Natural killer cell (primary cell): ENCODE results near the gene GPR63. TPM values are rescaled to one million over a fixed set of nuclear protein-coding genes. Genes with fewer than 3 reads are reported as not detected.

Source experiments
- ATAC-seq, 3 donors: fragments of 150-1000 bp in 2 of 3; fragments of 200-7000 bp in 1 of 3; cut with Tn5 transposase; 1 replicate in 1 of 3; 2 replicates in 2 of 3; pipeline ENCODE4 v1.10.0; 2021; ENCODE audit warnings: mild to moderate bottlenecking in 2 of 3, moderate library complexity in 2 of 3
- DNase-seq, 2 donors: peaks; one replicate each; pipeline versions ENCODE4 v3.0.0 to v3.0.0-alpha.2; 2013 to 2021; ENCODE audit warnings: mixed read lengths in 1 of 2
- H3K27ac ChIP-seq: one replicate; pipeline ENCODE4 v1.5.1; 2013; ENCODE audit warnings: mild to moderate bottlenecking, low read length
- H3K27me3 ChIP-seq: one replicate; pipeline ENCODE4 v1.6.1; 2013; ENCODE audit warnings: low read length; ENCODE audit not compliant: control insufficient read depth, insufficient read depth
- H3K36me3 ChIP-seq: one replicate; pipeline ENCODE4 v1.6.1; 2013; ENCODE audit warnings: low read length; ENCODE audit not compliant: control insufficient read depth, insufficient read depth
- H3K4me1 ChIP-seq: one replicate; pipeline ENCODE4 v1.6.1; 2013; ENCODE audit warnings: low read length; ENCODE audit not compliant: control insufficient read depth, insufficient read depth
- H3K4me3 ChIP-seq: one replicate; pipeline ENCODE4 v1.5.1; 2013; ENCODE audit warnings: low read length
- H3K9me3 ChIP-seq: one replicate; pipeline ENCODE4 v1.6.1; 2013; ENCODE audit warnings: low read length; ENCODE audit not compliant: control insufficient read depth, insufficient read depth
- H3K27ac Mint-ChIP-seq, 2 donors: one replicate each; pipeline ENCODE4 v1.8.0; 2022; ENCODE audit warnings: mild to moderate bottlenecking in 2 of 2, mixed read lengths in 2 of 2, moderate library complexity in 1 of 2
- H3K27me3 Mint-ChIP-seq, 2 donors: one replicate each; pipeline ENCODE4 v1.8.0; 2022; ENCODE audit warnings: low read depth in 2 of 2, mixed read lengths in 2 of 2
- H3K36me3 Mint-ChIP-seq: one replicate; pipeline ENCODE4 v1.8.0; 2022; ENCODE audit warnings: mixed read lengths
- H3K4me1 Mint-ChIP-seq, 2 donors: one replicate each; pipeline ENCODE4 v1.8.0; 2022; ENCODE audit warnings: mixed read lengths in 2 of 2
- H3K4me3 Mint-ChIP-seq: one replicate; pipeline ENCODE4 v1.8.0; 2022; ENCODE audit warnings: mild to moderate bottlenecking, moderate library complexity, mixed read lengths
- H3K9me3 Mint-ChIP-seq, 2 donors: one replicate each; pipeline ENCODE4 v1.8.0; 2022; ENCODE audit warnings: mixed read lengths in 2 of 2
- WGBS: methylation state at CpG from one replicate; pipeline ENCODE4 v1.1.7; 2013; ENCODE audit warnings: missing lambda C conversion rate; ENCODE audit not compliant: insufficient coverage; 5-methylcytosine and 5-hydroxymethylcytosine counted together
- intact Hi-C: fragments of 100-400 bp; cut with micrococcal nuclease; formaldehyde crosslinking; loops from one replicate; pipeline ENCODE4 v1.14.2; 2022
- total RNA-seq, 4 donors: library from RNA; stranded (reverse); fragments of 120-200 nt in 1 of 4; gene quantifications; one replicate each; pipeline versions ENCODE4 v1.2.3 to v1.2.4, GENCODE V29; 2013 to 2022
- TF ChIP-seq, protein P1 (sequence below): fragments of 200-600 bp; IDR thresholded peaks from one replicate; pipeline ENCODE4 v1.8.0; 2022; ENCODE audit warnings: antibody characterized with exemption

The GPR63 gene
- total RNA-seq, 3 donors from 2014 or later (not counting 1 experiment from before 2014, with no cell fraction given), result 0.07 to 0.31 (median 0.08) TPM

DNA sequence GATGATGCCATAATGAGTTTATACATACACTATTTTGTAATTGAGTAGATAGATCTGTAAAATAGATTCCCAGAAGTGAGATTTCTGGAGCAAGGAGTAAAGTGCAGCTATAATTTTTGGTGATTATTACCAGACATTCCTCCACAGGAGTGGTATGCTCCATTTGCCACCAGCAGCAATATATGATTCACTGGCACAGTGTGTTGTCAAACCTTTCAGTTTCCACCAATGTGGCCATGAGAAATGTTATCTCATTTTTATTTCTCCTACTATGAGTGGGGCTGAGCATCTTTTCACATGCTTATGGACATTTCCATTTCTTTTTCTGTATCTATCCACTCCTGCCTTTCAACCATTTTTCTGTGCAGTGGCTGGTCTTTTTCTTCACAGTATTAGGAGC is 70.5 kb downstream of the GPR63 start:
- TF ChIP-seq, protein P1, sequence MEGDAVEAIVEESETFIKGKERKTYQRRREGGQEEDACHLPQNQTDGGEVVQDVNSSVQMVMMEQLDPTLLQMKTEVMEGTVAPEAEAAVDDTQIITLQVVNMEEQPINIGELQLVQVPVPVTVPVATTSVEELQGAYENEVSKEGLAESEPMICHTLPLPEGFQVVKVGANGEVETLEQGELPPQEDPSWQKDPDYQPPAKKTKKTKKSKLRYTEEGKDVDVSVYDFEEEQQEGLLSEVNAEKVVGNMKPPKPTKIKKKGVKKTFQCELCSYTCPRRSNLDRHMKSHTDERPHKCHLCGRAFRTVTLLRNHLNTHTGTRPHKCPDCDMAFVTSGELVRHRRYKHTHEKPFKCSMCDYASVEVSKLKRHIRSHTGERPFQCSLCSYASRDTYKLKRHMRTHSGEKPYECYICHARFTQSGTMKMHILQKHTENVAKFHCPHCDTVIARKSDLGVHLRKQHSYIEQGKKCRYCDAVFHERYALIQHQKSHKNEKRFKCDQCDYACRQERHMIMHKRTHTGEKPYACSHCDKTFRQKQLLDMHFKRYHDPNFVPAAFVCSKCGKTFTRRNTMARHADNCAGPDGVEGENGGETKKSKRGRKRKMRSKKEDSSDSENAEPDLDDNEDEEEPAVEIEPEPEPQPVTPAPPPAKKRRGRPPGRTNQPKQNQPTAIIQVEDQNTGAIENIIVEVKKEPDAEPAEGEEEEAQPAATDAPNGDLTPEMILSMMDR, result no peak

DNA sequence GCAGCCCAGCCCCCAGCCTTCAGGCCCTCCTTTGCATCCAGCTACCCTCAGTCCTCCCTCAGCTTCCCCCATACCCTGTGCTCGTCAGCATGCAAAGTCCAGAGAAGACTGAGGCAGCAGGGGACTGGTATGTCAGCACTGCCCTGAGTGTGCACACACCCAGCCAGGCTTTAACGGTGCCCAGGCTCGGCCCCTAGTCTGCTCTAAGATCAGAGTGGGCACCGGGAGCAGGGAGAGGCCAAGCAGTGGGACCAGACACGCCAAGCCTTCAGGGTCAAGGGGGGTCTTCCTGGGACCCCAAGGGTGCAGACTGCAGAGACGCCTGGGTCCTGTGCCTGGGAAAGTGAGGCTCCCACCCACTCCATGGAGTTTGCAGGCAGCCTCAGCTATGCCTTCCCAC is 74.7 kb downstream of the GPR63 start:
- no peak overlapping the region for H3K27ac Mint-ChIP-seq
- TF ChIP-seq, protein P1, result no peak
- DNase-seq, result no peak
- no peaks in the 10 kb centered on the region for H3K36me3 Mint-ChIP-seq
- Histone ChIP-seq H3K27me3 (no peaks in the 10 kb centered on the region), H3K9me3 (no peaks in the 10 kb centered on the region), H3K4me1 (no peaks in the 10 kb centered on the region), H3K4me3 (no peak overlapping the region), H3K27ac (no peak overlapping the region), H3K36me3 (no peaks in the 10 kb centered on the region)
- 79% methylated on average over 6 of the region's 6 CpGs for WGBS
- intact Hi-C loops, result no loop called here
- H3K9me3 Mint-ChIP-seq, result no peaks in the 10 kb centered on the region
- ATAC-seq, result no peak
- H3K27me3 Mint-ChIP-seq, result peaks cover 0 to 2% of the 10 kb centered on the region in 2 donors
- no peak overlapping the region for H3K4me3 Mint-ChIP-seq
- no peaks in the 10 kb centered on the region for H3K4me1 Mint-ChIP-seq

More for the DNA sequence above, 70.5 kb downstream of the GPR63 start:
- no peak overlapping the region for H3K4me3 ChIP-seq
- no peak overlapping the region for H3K27ac Mint-ChIP-seq
- no peaks in the 10 kb centered on the region for H3K27me3 ChIP-seq
- no peaks in the 10 kb centered on the region for H3K36me3 Mint-ChIP-seq
- no peaks in the 10 kb centered on the region for H3K4me1 Mint-ChIP-seq
- H3K4me1 ChIP-seq, result no peaks in the 10 kb centered on the region
- H3K27me3 Mint-ChIP-seq, result no peaks in the 10 kb centered on the region
- DNase-seq, result no peak
- no peak overlapping the region for H3K4me3 Mint-ChIP-seq
- H3K36me3 ChIP-seq, result no peaks in the 10 kb centered on the region
- H3K9me3 Mint-ChIP-seq, result peaks cover 4 to 8% of the 10 kb centered on the region in 2 donors
- no peak overlapping the region for H3K27ac ChIP-seq
- intact Hi-C loops, result no loop called here
- no peaks in the 10 kb centered on the region for H3K9me3 ChIP-seq
- ATAC-seq, result no peak

DNA sequence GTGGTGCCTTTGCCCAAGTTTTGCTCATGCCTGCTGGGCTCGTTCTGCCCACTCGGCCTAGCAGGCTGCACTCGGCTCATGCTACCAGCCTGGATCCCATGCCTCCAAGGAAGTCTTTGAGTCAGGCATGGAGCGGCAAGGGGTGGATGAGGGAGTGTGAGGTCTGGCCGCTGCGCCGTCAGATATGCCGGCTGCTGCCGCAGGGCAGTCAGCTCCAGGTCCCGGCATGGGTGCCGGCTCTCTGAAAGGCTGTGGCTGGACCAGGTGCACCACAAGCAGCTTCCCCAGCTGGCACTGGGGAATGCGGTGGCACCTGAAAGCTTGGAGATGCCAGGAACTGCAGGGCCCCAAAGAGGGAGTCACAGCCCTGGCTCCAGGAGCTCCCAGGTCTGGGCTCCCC is 75.5 kb downstream of the GPR63 start:
- WGBS, result 92% methylated on average over 12 of the region's 12 CpGs
- no peak overlapping the region for H3K27ac ChIP-seq
- H3K9me3 ChIP-seq, result no peaks in the 10 kb centered on the region
- H3K9me3 Mint-ChIP-seq, result no peaks in the 10 kb centered on the region
- no peaks in the 10 kb centered on the region for H3K36me3 Mint-ChIP-seq
- H3K27ac Mint-ChIP-seq, result no peak overlapping the region
- H3K4me3 Mint-ChIP-seq, result no peak overlapping the region
- H3K27me3 Mint-ChIP-seq, result peaks cover 0 to 2% of the 10 kb centered on the region in 2 donors
- H3K4me1 Mint-ChIP-seq, result no peaks in the 10 kb centered on the region
- ATAC-seq (no peak), DNase-seq (no peak)
- no peaks in the 10 kb centered on the region for H3K27me3 ChIP-seq
- no peak overlapping the region for H3K4me3 ChIP-seq
- H3K4me1 ChIP-seq, result no peaks in the 10 kb centered on the region
- intact Hi-C loops, result no loop called here
- TF ChIP-seq, protein P1, result no peak
- H3K36me3 ChIP-seq, result no peaks in the 10 kb centered on the region

DNA sequence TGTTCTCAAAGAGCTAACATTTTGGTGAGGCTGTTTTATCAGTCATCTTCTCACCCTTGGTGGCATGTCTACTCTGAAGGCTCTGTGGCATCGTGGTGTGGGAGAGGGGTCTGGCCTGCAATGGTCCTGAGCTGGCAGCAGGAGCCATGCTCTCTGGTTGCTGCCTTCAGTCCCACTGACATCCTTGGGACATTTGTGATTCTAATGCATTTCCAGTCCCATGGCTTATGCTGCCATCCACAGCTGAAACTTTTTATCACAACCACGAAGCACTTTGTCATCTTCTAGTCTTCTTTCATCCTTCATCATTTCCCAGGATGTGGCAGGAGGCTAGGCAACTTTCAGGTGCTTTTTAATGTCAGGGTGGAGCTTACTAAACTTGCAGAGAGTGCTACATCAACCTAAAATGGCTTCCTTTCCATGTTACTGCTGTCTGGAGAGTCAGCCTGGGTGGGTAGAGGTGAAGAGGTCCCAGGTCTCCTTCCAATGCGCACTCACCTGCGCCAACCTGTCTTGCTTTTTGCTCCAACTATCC is 77.1 kb downstream of the GPR63 start:
- TF ChIP-seq, protein P1, result no peak
- H3K4me1 ChIP-seq, result no peaks in the 10 kb centered on the region
- H3K27ac ChIP-seq, result no peak overlapping the region
- peaks cover 0 to 2% of the 10 kb centered on the region in 2 donors for H3K27me3 Mint-ChIP-seq
- ATAC-seq, result no peak
- no peaks in the 10 kb centered on the region for H3K36me3 ChIP-seq
- H3K27ac Mint-ChIP-seq, result no peak overlapping the region
- H3K36me3 Mint-ChIP-seq, result no peaks in the 10 kb centered on the region
- no peak overlapping the region for H3K4me3 Mint-ChIP-seq
- no peaks in the 10 kb centered on the region for H3K27me3 ChIP-seq
- no peaks in the 10 kb centered on the region for H3K9me3 ChIP-seq
- H3K4me3 ChIP-seq, result no peak overlapping the region
- intact Hi-C loops, result no loop called here
- H3K9me3 Mint-ChIP-seq, result no peaks in the 10 kb centered on the region
- H3K4me1 Mint-ChIP-seq, result no peaks in the 10 kb centered on the region
- WGBS, result 83% methylated on average over 4 of the region's 4 CpGs
- no peak for DNase-seq
